IPS-11a (cell line): ENCODE data around the gene DLGAP1.

Experiments
- H3K4me3 ChIP-seq: one replicate; pipeline ENCODE4 v1.5.1; 2013; ENCODE audit warnings: low read depth, low read length, control low read depth

DLGAP1 gene

GRCh38 chr18:3874125-3874524, 581.0 kb downstream of the DLGAP1 start:
- no peak overlapping the region for H3K4me3 ChIP-seq

DNA sequence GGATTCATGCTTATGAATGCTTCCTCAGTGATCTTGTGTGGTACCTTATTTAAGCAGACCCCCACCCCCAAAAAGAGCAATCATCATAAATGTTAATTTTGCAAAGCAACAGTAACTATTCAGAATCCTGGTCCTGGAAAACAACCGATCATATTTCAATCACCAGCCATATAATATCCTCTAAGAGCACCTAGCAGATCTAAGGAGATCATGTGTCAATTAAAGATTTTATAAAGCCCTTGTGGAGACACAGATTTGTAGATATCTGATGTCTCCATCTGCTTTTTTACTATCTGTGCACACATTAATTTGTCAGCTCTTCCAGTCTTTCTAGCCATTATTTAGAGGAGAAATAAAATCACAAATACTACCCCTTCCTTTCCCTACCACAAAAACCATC, 581.4 kb downstream of the DLGAP1 start:
- no peak overlapping the region for H3K4me3 ChIP-seq

DNA sequence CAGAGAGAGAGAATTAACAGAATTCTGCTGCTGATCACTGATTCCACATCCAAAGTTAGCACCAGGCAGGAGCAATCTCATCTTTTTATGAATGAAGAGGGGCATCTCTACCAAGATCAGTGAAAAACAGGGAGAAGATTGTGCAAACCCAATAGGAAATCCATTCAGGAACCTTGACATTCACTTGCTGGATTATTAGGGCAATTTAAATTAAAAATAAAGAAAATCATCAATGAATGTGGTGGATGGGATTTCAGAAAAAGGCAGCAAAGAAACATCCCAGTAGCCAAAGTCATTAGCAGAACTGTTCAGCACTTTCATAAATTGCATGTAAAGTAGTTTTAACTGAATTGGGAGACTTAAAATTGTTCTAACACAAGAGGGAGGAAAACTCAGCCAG, 581.9 kb downstream of the DLGAP1 start:
- H3K4me3 ChIP-seq = no peak overlapping the region

GRCh38 chr18:3872641-3873040, 582.5 kb downstream of the DLGAP1 start:
- no peak overlapping the region for H3K4me3 ChIP-seq

DNA sequence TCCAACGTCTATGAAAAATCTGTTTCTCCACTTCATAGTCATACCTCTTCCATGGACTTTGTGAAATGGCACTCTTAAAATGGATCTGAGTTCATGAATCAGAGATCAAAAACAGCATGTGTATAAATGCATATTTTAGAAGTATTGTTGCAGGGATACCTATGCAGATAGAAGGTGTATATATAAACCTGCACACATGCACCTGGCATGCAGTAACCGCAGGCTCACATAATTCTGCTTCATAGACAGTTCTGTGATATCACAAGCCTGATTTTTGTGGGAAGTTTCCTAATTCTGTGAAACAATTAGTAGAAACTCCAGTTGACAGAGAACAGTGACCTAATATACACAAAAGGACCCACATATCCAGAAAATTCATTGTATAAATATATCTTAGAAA, 583.4 kb downstream of the DLGAP1 start:
- no peak overlapping the region for H3K4me3 ChIP-seq

DNA sequence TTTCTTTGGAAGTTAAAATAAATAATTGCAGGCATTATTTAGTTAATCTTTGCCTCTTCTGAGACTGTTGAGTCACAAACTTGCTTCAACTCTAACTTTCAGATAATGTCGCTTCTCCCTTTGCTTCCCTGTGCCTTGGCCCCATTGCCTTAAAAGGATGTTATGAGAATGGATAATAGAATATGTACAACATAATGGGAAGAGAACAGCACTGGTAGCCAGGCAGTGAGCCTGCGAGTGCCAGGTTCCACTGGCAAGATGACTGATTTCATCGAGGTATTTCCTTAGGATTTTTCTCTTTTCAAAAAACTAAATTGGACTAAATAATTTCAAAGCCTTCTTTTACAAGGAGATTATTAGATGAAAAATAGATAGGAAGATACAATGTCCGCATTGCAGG, 584.2 kb downstream of the DLGAP1 start:
- no peak overlapping the region for H3K4me3 ChIP-seq

DNA sequence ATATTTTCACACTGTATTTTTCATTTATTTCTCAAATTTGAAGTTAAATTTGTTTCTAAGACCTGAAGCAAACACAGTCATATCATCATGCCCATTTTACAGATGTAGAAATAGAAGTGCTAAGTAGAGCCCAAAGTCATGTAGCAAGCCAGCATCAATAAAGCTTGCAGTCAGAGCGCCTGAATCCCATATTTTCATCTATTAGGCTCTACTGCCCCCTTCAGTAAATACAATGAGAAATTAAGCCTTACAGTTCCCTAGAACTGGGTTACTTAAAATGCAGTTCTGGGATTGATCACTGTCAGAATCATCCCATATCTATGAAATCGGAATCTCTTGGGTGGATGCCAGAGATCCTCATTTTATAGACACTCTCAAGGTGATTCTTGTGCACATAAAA, 585.3 kb downstream of the DLGAP1 start:
- H3K4me3 ChIP-seq = no peak overlapping the region

DNA sequence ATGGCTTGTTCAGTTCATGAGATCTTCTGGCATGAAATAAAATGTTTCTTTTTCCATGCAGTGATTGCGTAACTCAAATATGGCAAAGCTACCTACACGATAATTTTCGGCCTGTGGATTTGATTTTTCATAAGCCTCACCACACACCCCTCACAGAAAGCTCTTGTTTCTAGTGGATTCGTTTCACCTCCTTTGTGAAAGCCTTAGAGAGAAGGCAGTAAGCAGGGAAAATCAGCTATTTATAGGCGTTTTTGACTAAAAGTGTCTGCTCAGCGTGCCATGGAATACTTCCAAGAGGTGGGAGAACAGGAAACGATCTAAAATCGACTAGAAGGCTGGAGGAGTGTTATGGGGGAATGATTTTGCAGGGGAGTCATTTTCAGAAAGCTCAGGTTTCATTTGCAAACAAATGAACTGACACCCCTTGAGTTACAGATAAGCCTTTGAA, 587.2 kb downstream of the DLGAP1 start:
- no peak overlapping the region for H3K4me3 ChIP-seq

- H3K4me3 ChIP-seq = no peak overlapping the region
Observed at GRCh38 chr18:3867236-3867635, 587.9 kb downstream of the DLGAP1 start.

GRCh38 chr18:3864669-3865298, 590.3 kb downstream of the DLGAP1 start:
- no peak overlapping the region for H3K4me3 ChIP-seq

DNA sequence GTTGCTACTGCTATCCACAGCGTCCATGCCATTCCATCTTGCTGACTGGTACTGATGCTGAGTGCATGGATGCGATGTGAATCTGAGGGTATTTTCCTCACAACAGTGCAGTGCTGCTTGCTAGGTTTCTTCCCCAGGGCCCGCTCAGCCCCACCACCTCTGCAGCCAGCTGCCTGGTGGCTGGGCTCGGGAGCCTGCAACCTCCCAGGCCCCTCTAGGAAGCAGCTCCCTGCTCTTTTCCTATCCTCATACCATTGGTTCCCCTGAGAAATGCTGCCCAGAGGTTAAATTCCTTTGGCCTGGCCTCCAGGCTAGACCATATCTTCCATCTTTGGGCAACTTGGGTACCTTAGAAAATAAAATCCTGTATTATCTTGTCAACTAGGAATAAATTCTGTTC, 591.5 kb downstream of the DLGAP1 start:
- no peak overlapping the region for H3K4me3 ChIP-seq

DNA sequence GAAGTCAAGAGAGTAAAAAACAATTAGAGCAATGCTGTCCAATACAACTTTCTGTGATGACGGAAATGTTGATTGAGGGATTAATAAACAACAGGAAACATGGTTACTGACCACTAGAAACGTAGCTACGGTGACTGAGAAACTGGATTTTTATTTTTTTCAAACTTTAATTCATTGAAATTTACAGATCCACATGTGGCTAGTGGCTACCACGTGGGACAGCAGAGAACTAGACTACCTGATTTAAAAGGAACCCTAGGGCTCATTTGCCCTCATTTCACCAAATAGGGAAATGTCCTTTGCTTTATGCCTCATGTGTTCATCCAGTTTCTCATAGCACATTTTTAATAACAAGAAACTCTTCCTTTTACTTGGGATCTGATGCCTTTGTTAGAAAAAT, 592.1 kb downstream of the DLGAP1 start:
- H3K4me3 ChIP-seq = no peak overlapping the region

DNA sequence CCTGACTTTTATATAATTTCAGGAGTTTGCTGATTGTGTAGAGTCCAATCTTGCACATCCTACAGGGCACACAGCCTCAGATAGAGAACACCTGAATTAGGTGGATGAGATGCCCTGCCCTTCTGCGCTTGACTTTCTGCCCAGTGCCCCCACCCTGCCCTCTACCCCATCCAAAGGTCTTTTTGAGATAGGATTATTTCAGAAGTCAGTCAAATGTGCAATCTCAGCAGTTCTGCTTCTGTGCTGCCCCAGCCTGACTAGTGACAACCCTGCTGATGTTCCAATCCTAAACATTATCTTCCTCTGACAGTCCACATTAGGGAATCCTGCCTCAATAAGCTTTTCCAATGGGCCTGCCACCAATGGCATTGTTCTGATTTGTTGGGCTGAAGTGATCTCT, 593.6 kb downstream of the DLGAP1 start:
- H3K4me3 ChIP-seq = no peak overlapping the region

DNA sequence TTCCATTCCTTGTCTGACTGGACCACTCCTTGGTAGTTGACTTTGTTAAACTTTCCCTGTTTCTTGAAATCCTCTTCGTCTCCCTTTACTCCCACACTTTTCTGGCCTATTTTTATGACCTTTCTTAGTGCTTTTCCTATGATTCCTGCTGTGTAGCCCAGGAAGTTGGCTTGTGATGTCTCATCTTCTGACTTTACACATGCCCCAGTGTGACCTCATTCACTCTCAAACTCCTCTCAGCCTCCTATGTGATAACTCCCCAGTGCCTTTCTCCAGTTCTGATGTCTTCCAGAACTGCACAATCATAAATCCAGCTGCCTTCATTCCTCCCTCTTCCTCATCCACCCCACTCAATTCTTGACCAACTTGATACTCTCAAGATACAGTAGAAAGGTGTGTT, 597.6 kb downstream of the DLGAP1 start:
- no peak overlapping the region for H3K4me3 ChIP-seq

DNA sequence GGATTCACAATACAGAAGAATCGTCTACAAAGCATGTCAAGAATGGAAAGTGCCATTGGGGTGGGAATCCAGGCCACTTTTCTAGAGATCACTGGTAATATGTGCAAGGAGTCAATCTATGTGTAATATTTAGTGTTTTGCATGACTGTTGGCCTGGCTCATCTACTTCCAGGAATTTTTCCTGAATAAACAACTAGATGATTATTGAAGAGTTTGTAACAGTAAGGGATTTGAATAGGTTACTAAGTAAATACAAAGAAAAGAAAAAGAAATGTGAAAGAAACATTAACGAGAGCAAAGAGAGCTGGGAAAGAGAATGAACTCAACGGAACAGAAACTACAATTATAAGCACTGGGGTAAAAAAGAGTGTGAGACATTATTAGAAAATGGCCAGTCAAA, 599.1 kb downstream of the DLGAP1 start:
- no peak overlapping the region for H3K4me3 ChIP-seq

DNA sequence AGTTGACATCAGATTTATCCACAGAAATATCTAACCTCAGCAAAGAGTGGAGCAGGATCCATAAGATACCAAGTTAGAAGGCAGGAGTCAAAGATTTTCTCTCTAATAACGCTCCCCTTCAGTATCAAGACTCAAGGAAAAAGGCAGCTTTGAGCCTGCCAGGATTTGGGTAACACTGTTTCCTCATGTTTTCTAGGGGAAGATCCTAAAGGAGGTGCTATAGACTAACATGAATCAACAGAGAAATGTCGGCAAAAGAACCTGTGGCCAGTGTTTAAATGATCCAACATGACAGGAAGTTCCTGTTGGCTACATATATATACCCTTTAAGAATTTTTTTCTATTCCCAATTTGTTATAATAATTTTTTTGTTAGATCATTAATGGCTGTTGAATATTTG, 602.8 kb downstream of the DLGAP1 start:
- no peak overlapping the region for H3K4me3 ChIP-seq

GRCh38 chr18:3851159-3851558, 603.9 kb downstream of the DLGAP1 start:
- no peak overlapping the region for H3K4me3 ChIP-seq

- no peak overlapping the region for H3K4me3 ChIP-seq
Observed at GRCh38 chr18:3848316-3848715, 606.8 kb downstream of the DLGAP1 start.

DNA sequence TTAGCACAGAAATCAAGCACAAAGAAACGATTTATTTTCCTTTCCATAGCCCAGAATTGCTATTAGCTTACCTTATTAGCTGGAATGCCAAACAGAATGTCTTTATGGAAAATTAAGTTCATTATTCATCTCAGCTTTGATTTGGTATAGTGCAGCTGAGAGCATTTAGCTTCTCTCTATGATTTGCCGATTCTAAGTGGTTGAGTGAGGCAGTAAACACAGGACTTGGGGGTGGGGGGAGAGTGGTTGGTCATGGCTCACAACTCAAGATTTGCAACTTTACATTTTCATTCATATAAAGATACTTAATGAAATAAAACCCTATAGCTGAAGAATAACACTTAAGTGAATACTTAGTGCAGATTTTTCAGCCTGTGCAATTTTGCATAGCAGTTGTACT, 609.9 kb downstream of the DLGAP1 start:
- no peak overlapping the region for H3K4me3 ChIP-seq

GRCh38 chr18:3842844-3843243, 612.3 kb downstream of the DLGAP1 start:
- no peak overlapping the region for H3K4me3 ChIP-seq

DNA sequence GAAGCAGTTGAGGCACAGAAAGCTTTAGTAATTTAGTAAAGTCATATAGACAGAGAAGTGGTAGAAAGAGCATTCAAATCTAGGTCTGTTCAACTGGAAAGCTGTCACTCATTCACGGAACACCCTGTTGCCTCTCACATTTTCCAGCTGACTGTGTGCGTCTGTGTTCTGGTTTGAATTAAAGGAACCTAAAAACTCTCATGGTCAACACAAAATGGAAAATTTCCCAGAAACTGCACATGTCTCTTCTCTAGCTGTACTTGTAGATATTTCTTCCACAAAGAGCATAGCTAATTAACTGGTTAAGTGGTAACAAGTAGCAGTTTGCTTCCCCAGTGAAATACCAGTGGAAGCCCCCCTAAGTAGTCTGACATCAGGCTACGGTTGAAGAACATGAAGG, 614.3 kb downstream of the DLGAP1 start:
- H3K4me3 ChIP-seq = no peak overlapping the region

DNA sequence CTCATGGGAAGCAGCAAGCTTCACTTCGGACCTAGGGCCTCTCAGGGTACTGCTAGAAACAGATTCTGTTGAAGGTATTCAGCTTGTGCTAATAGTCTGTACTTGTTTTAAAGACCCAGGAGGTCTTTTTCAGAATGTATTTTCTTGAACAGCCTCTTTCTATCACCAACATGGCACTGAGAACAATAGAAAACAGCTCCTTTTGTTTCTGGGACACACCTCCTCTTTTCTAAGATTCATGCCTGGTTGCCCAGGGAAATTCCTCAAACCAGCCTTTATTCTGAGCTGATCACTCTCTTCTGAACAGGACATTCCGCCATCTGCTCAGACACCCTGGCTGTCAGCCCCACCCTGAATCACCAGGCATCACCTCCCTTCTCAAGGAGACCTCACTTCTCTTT, 615.5 kb downstream of the DLGAP1 start:
- no peak overlapping the region for H3K4me3 ChIP-seq
